Measurements from ENCODE around the gene PSMD13.

PSMD13 gene

GRCh38 chr11:240315-240714 lies 3.5 kb downstream of the PSMD13 start:
- H3K9me2 ChIP-seq (replicated peaks; ENCODE audit: insufficient read depth, low read length), result no peaks in the 10 kb centered on the region
- peaks cover 4% of the 10 kb centered on the region; the same call in 1 of the 2 replicates for H4K20me1 ChIP-seq (ENCODE audit: low read depth, low read length)
- H3K4me3 ChIP-seq (ENCODE audit: insufficient read depth, low read length, poor library complexity, severe bottlenecking), result no peak overlapping the region
- no peak overlapping the region for H3K27ac ChIP-seq (ENCODE audit: low read depth, low read length)
- H3K9ac ChIP-seq (ENCODE audit: low read length), result no peak overlapping the region
- H3K27me3 ChIP-seq (ENCODE audit: low read length), result no peaks in the 10 kb centered on the region
- peaks cover 11% of the 10 kb centered on the region for H3F3A ChIP-seq (ENCODE audit: insufficient read depth)
- H2AFZ ChIP-seq (ENCODE audit: low read depth, low read length, severe bottlenecking), result no peak overlapping the region
- TF ChIP-seq EZH2phosphoT487 (conservative IDR thresholded peaks at IDR 0.05; ENCODE audit: low read length), result no peak
- TF ChIP-seq CTCF (IDR thresholded peaks at IDR 0.05; ENCODE audit: insufficient read depth, low read length, poor library complexity, severe bottlenecking), result no peak
- no peaks in the 10 kb centered on the region for H3K9me3 ChIP-seq (ENCODE audit: insufficient read depth, low read length)
- no peak overlapping the region for H3K4me2 ChIP-seq (ENCODE audit: low read depth, low read length, poor library complexity, severe bottlenecking)
- H3K79me2 ChIP-seq (ENCODE audit: insufficient read depth, low read length), result peaks cover 43% of the 10 kb centered on the region
- H3K36me3 ChIP-seq (ENCODE audit: low read length), result peaks cover 25% of the 10 kb centered on the region; the same call in 1 of the 2 replicates

GRCh38 chr11:241634-242033 lies 4.9 kb downstream of the PSMD13 start:
- Histone ChIP-seq H3K9me2 (replicated peaks; ENCODE audit: insufficient read depth, low read length) (no peaks in the 10 kb centered on the region), H2AFZ (ENCODE audit: low read depth, low read length, severe bottlenecking) (no peak overlapping the region), H3K36me3 (ENCODE audit: low read length) (peaks cover 33% of the 10 kb centered on the region), H3K9me3 (ENCODE audit: insufficient read depth, low read length) (no peaks in the 10 kb centered on the region), H3F3A (ENCODE audit: insufficient read depth) (peaks cover 9% of the 10 kb centered on the region), H3K27ac (ENCODE audit: low read depth, low read length) (no peak overlapping the region), H4K20me1 (ENCODE audit: low read depth, low read length) (peaks cover 4% of the 10 kb centered on the region; the same call in 1 of the 2 replicates), H3K27me3 (ENCODE audit: low read length) (no peaks in the 10 kb centered on the region), H3K4me3 (ENCODE audit: insufficient read depth, low read length, poor library complexity, severe bottlenecking) (no peak overlapping the region), H3K79me2 (ENCODE audit: insufficient read depth, low read length) (peaks cover 43% of the 10 kb centered on the region), H3K4me2 (ENCODE audit: low read depth, low read length, poor library complexity, severe bottlenecking) (no peak overlapping the region), H3K9ac (ENCODE audit: low read length) (no peak overlapping the region)
- TF ChIP-seq CTCF (IDR thresholded peaks at IDR 0.05; ENCODE audit: insufficient read depth, low read length, poor library complexity, severe bottlenecking) (no peak), EZH2phosphoT487 (conservative IDR thresholded peaks at IDR 0.05; ENCODE audit: low read length) (no peak)

GRCh38 chr11:244376-244775 lies 7.6 kb downstream of the PSMD13 start:
- no peaks in the 10 kb centered on the region; the same call in 1 of the 2 replicates for H4K20me1 ChIP-seq (ENCODE audit: low read depth, low read length)
- H3F3A ChIP-seq (ENCODE audit: insufficient read depth), result 0 out of 2 replicates have a peak, but pooled peaks cover 3% of the 10 kb centered on the region
- H3K4me3 ChIP-seq (ENCODE audit: insufficient read depth, low read length, poor library complexity, severe bottlenecking), result no peak overlapping the region
- no peaks in the 10 kb centered on the region for H3K9me3 ChIP-seq (ENCODE audit: insufficient read depth, low read length)
- H3K79me2 ChIP-seq (ENCODE audit: insufficient read depth, low read length), result peaks cover 17% of the 10 kb centered on the region
- H3K36me3 ChIP-seq (ENCODE audit: low read length), result peaks cover 50% of the 10 kb centered on the region
- no peak for TF ChIP-seq EZH2phosphoT487 (conservative IDR thresholded peaks at IDR 0.05; ENCODE audit: low read length)
- TF ChIP-seq CTCF (IDR thresholded peaks at IDR 0.05; ENCODE audit: insufficient read depth, low read length, poor library complexity, severe bottlenecking), result no peak
- H3K9me2 ChIP-seq (replicated peaks; ENCODE audit: insufficient read depth, low read length), result no peaks in the 10 kb centered on the region
- no peak overlapping the region for H2AFZ ChIP-seq (ENCODE audit: low read depth, low read length, severe bottlenecking)
- H3K9ac ChIP-seq (ENCODE audit: low read length), result no peak overlapping the region
- no peaks in the 10 kb centered on the region for H3K27me3 ChIP-seq (ENCODE audit: low read length)
- H3K4me2 ChIP-seq (ENCODE audit: low read depth, low read length, poor library complexity, severe bottlenecking), result no peak overlapping the region
- H3K27ac ChIP-seq (ENCODE audit: low read depth, low read length), result no peak overlapping the region
